Left lung (tissue), 10 donors: ENCODE measurements around the gene USP6NL. TPM values are rescaled to one million over a fixed set of nuclear protein-coding genes. Genes with fewer than 3 reads are reported as not detected.

Experiments
- ATAC-seq: fragments of 200-7000 bp; cut with Tn5 transposase; one replicate; pipeline ENCODE4 v1.9.1; 2020; ENCODE audit warnings: moderate library complexity
- DNase-seq, 4 donors: peaks; one replicate each; pipeline ENCODE4 v3.0.0-alpha.2; 2013 to 2020
- H3K27ac ChIP-seq, 2 donors: fragments of 200-600 bp; sonication (generic) in 1 of 2; one replicate each; pipeline versions ENCODE4 v1.5.0 to v1.8.0; 2020 to 2021
- H3K27me3 ChIP-seq, 2 donors: fragments of 200-600 bp; sonication (generic) in 1 of 2; one replicate each; pipeline versions ENCODE4 v1.5.0 to v1.8.0; 2020 to 2021
- H3K36me3 ChIP-seq, 2 donors: fragments of 200-600 bp; sonication (generic) in 1 of 2; one replicate each; pipeline versions ENCODE4 v1.5.0 to v1.8.0; 2020 to 2021
- H3K4me1 ChIP-seq, 2 donors: fragments of 200-600 bp; one replicate each; pipeline ENCODE4 v1.8.0; 2021
- H3K4me3 ChIP-seq, 2 donors: fragments of 200-600 bp; sonication (generic) in 1 of 2; one replicate each; pipeline versions ENCODE4 v1.5.0 to v1.8.0; 2020 to 2021; ENCODE audit warnings: mild to moderate bottlenecking in 1 of 2
- H3K9me3 ChIP-seq, 2 donors: fragments of 200-600 bp; sonication (generic) in 1 of 2; one replicate each; pipeline versions ENCODE4 v1.5.0 to v1.8.0; 2020 to 2021
- intact Hi-C, 2 donors: fragments of 100-400 bp; cut with DNase I; formaldehyde crosslinking; loops; one replicate each; pipeline versions ENCODE4 v1.11.2 to v1.14.2; 2022
- polyA plus RNA-seq, 6 donors: library from polyadenylated mRNA; unstranded; fragments of 120-200 nt; gene quantifications; one replicate each; pipeline ENCODE4 v1.2.1, GENCODE V29; 2013; ENCODE audit not compliant: insufficient read length in 6 of 6
- total RNA-seq, 2 donors: library from RNA; stranded (reverse); fragmentation: NEBNext Ultra II Directional; extraction: Animal tissue kit (Norgen Biotek cat#: 25700); gene quantifications; one replicate each; pipeline ENCODE4 v1.2.1, GENCODE V29; 2021
- TF ChIP-seq, protein P1 (sequence below), 2 donors: fragments of 200-600 bp; sonication (generic) in 1 of 2; IDR thresholded peaks; one replicate each; pipeline versions ENCODE4 v1.5.0 to v1.8.0; 2021; ENCODE audit warnings: antibody characterized with exemption in 2 of 2
- donor health status: DM: no; HTN: yes; CAD: no.
- donor health status: DM: no; HTN: no; CAD: no.

The USP6NL gene
- total and polyA plus RNA-seq, 8 donors, result 16.0 to 25.6 (median 24.0) TPM

DNA sequence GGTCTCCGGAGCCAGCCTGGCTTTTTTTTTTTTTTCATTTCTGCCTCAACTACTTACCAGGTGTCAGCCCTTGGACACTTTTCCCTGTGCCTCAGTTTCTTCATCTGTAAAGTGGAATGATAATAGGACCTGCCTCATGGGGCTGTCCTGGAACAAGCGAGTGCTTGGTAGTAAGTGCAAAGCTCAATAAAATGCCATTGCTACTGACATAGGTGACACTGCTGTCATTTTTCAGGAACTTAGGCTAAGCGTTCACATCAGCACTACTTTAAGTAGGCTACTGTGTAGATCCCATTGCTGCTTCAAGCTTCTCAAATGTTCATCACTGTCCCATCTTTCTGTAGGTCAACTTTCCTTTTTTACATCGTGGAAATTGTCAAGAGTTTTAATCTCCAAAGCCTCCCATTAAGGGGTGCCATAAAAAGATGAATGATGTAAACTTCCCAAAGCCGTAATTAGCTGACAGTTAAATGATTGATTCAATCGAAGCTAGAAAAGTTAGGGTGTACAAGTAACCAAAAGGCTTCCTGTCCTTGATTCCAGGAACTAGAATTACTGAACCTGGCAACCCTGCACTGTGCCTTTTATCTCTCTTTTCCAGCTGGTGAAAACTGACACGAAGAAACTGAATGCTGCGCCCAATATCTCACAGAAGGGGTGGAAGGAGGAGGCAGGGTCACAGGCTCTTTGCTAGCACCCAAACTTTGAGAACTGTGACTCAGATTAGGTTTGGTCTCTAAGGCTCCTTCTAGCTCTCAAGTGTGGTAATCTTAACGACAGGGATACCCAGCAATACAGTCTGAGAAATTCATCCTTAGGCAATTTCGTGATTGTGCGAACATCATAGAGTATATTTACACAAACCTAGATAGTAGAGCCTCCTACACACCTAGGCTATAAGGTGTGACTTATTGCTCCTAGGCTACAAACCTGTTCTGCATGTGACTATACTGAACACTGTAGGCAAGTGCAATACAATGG is 861 bp upstream of the USP6NL start:
- Histone ChIP-seq H3K4me1 (peaks cover 9 to 37% of the 10 kb centered on the region in 2 donors), H3K27me3 (no peaks in the 10 kb centered on the region), H3K4me3 (peak overlapping the region; percentile 66 to 80), H3K36me3 (no peaks in the 10 kb centered on the region), H3K27ac (peak overlapping the region; percentile 85 to 91), H3K9me3 (peaks cover 0 to 4% of the 10 kb centered on the region in 2 donors)
- DNase-seq (no peak), ATAC-seq (peak; percentile 13)
- intact Hi-C loops, result loop anchor here in 1 of 2 donors (10.0 kb wide), 1 partner anchor 88 kb away; no protein-coding TSS in a partner anchor
- TF ChIP-seq, protein P1, sequence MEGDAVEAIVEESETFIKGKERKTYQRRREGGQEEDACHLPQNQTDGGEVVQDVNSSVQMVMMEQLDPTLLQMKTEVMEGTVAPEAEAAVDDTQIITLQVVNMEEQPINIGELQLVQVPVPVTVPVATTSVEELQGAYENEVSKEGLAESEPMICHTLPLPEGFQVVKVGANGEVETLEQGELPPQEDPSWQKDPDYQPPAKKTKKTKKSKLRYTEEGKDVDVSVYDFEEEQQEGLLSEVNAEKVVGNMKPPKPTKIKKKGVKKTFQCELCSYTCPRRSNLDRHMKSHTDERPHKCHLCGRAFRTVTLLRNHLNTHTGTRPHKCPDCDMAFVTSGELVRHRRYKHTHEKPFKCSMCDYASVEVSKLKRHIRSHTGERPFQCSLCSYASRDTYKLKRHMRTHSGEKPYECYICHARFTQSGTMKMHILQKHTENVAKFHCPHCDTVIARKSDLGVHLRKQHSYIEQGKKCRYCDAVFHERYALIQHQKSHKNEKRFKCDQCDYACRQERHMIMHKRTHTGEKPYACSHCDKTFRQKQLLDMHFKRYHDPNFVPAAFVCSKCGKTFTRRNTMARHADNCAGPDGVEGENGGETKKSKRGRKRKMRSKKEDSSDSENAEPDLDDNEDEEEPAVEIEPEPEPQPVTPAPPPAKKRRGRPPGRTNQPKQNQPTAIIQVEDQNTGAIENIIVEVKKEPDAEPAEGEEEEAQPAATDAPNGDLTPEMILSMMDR (IDR thresholded peaks at IDR 0.05), result no peak

DNA sequence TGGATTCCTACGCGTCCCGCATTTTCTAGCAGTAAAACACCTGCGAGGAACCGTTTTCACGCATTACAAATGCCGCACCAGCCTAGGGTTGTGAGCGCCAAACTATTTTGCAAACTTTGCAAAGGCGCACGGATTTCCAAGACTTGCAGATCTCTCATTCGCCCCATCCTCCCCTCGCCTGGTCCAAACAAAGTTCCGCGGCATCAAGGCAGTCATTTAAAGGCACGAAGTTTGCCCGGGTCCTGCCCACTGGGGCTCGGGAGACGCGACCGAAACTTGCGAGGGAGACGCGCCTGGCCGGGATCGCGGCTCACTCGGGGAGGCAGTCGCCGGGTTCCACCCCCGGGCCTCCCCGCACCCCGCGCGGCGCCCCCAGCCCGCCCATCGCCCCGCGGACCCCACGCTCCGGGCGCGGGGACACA is 613 bp downstream of the USP6NL start:
- Histone ChIP-seq H3K36me3 (no peaks in the 10 kb centered on the region), H3K4me3 (peak overlapping the region; percentile 66 to 80), H3K9me3 (no peaks in the 10 kb centered on the region), H3K27me3 (no peaks in the 10 kb centered on the region), H3K27ac (peak overlapping the region; percentile 85 to 91), H3K4me1 (peaks cover 9 to 37% of the 10 kb centered on the region in 2 donors)
- DNase-seq (peak in 2 of 4 donors; percentile 26 to 28), ATAC-seq (peak; percentile 19)
- TF ChIP-seq, protein P1 (IDR thresholded peaks at IDR 0.05), result no peak
- intact Hi-C loops, result loop anchor here in 1 of 2 donors (10.0 kb wide), 1 partner anchor 86 kb away; no protein-coding TSS in a partner anchor

DNA sequence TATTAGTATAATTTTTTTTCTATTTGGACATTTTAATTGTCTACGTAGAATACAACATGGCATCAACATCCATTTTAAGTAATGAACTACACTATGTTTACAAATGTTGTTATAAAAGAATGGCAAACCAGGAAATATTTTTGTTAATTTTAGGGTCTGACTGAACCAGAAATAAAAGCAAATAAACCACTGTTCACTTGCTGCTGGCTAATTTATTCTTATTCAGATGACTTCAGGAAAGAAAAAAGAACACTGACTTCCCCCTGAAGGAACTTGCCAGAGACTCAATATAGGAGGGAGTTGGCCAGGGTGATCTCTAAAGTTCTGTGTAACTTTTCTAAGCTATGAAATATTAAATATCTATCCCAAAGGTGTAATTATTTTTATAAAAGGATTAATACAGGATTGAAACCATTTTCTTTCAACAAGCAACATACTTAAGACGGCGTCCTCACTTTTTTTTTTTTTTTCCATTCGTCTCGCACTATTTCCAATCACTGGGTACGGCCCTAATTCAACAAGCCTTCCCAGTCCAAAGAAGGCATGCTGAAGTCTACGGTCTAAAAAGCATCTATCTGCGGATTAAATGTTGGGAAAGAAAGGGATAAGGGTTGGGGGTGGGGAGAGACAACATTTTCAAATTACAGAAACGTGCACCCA is 1.2 kb downstream of the USP6NL start:
- DNase-seq, result no peak
- intact Hi-C loops, result loop anchor here in 1 of 2 donors (10.0 kb wide), 1 partner anchor 85 kb away; no protein-coding TSS in a partner anchor

DNA sequence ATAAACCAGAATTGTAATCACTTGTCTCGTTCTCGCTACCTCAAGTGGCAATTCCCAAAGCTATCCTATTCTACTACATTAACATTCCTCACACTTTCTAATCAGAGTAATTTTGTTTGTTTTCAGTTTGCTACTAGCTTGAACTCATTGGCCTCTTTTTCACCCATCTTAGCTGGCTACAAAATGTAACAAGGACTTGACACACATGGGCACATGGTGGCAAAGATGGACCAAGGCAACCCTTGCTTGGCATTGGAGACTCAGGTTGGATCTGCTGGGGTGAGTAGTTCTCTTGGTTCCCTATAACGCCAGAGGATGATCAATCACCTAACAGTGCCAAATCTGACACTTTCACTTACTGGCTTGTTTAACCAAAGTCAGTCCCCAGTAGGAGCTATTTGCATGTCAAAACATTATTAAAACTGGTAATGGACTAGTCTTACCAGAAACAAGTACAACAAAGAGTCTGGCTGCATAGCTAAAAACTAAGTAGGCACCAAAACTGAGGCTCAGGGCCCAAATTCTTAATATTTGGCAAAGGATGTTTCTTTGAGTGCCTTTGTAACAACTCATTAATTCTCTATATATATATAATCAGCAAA is 1.9 kb downstream of the USP6NL start:
- TF ChIP-seq, protein P1 (IDR thresholded peaks at IDR 0.05), result no peak
- H3K4me1 ChIP-seq, result peaks cover 9 to 44% of the 10 kb centered on the region in 2 donors
- H3K4me3 ChIP-seq, result peak overlapping the region in 1 of 2 donors; percentile 80
- ATAC-seq (no peak), DNase-seq (no peak)
- H3K9me3 ChIP-seq, result no peaks in the 10 kb centered on the region
- no peaks in the 10 kb centered on the region for H3K27me3 ChIP-seq
- H3K27ac ChIP-seq, result no peak overlapping the region
- H3K36me3 ChIP-seq, result no peaks in the 10 kb centered on the region
- intact Hi-C loops, result loop anchor here in 1 of 2 donors (10.0 kb wide), 1 partner anchor 85 kb away; no protein-coding TSS in a partner anchor

More for the DNA sequence above, 1.2 kb downstream of the USP6NL start:
- H3K9me3 ChIP-seq, result no peaks in the 10 kb centered on the region
- TF ChIP-seq, protein P1 (IDR thresholded peaks at IDR 0.05), result no peak
- peak overlapping the region; percentile 85 to 91 for H3K27ac ChIP-seq
- H3K4me3 ChIP-seq, result peak overlapping the region; percentile 66 to 80
- no peaks in the 10 kb centered on the region for H3K27me3 ChIP-seq
- no peak for ATAC-seq
- H3K36me3 ChIP-seq, result no peaks in the 10 kb centered on the region
- H3K4me1 ChIP-seq, result peaks cover 9 to 37% of the 10 kb centered on the region in 2 donors
